ENCODE measurements around the gene ARL15.
"Not testable (repeated sequence)": the region's sequence is repeated elsewhere in the genome, so short reads cannot be mapped to it uniquely, and the experiment has no call there.

The ARL15 gene

GRCh38 chr5:54013556-54014194 is 296.7 kb downstream of the ARL15 start:
- peak; percentile 69 for DNase-seq

- DNase-seq = no peak
These were observed 300.5 kb downstream of the ARL15 start for GRCh38 chr5:54009828-54010227.

GRCh38 chr5:54009357-54009756 is 301.0 kb downstream of the ARL15 start:
- no peak for DNase-seq

- DNase-seq = no peak
These were observed 302.3 kb downstream of the ARL15 start for GRCh38 chr5:54007827-54008777.

- no peak for DNase-seq
These were observed 305.7 kb downstream of the ARL15 start for GRCh38 chr5:54004697-54005096.

GRCh38 chr5:54002779-54003178 is 307.6 kb downstream of the ARL15 start:
- no peak for DNase-seq

GRCh38 chr5:54001976-54002775 is 308.2 kb downstream of the ARL15 start:
- no peak for DNase-seq

- no peak for DNase-seq
These were observed 310.4 kb downstream of the ARL15 start for GRCh38 chr5:54000011-54000410.

- DNase-seq = no peak
These were observed 312.4 kb downstream of the ARL15 start for GRCh38 chr5:53997736-53998627.

- no peak for DNase-seq
These were observed 314.4 kb downstream of the ARL15 start for GRCh38 chr5:53996008-53996407.

GRCh38 chr5:53994148-53994547 is 316.2 kb downstream of the ARL15 start:
- no peak for DNase-seq

- peak; percentile 63 for DNase-seq
These were observed 318.4 kb downstream of the ARL15 start for GRCh38 chr5:53991942-53992341.

- no peak for DNase-seq
These were observed 323.3 kb downstream of the ARL15 start for GRCh38 chr5:53987101-53987500.

- DNase-seq = no peak
These were observed 324.6 kb downstream of the ARL15 start for GRCh38 chr5:53985796-53986195.

GRCh38 chr5:53984971-53985370 is 325.4 kb downstream of the ARL15 start:
- no peak for DNase-seq

GRCh38 chr5:53983568-53984460 is 326.6 kb downstream of the ARL15 start:
- DNase-seq = no peak

GRCh38 chr5:53982319-53982718 is 328.1 kb downstream of the ARL15 start:
- DNase-seq = not testable (repeated sequence)

GRCh38 chr5:53980061-53980460 is 330.3 kb downstream of the ARL15 start:
- DNase-seq = no peak

- no peak for DNase-seq
These were observed 336.4 kb downstream of the ARL15 start for GRCh38 chr5:53974021-53974420.

- DNase-seq = no peak
These were observed 338.1 kb downstream of the ARL15 start for GRCh38 chr5:53972314-53972713.

- no peak for DNase-seq
These were observed 338.8 kb downstream of the ARL15 start for GRCh38 chr5:53971551-53971950.
